GM12891 (cell line): ENCODE results near the gene RBM33.

Experiments used
- PAX5 ChIP-seq: IDR thresholded peaks from 2 replicates; pipeline ENCODE4 v1.6.1; 2011; ENCODE audit warnings: low read length, moderate library complexity, mild to moderate bottlenecking; ENCODE audit not compliant: insufficient read depth, severe bottlenecking
- POLR2A ChIP-seq: IDR thresholded peaks from 2 replicates; pipeline ENCODE4 v1.6.1; 2011; ENCODE audit warnings: low read depth, low read length, control low read depth

DNA sequence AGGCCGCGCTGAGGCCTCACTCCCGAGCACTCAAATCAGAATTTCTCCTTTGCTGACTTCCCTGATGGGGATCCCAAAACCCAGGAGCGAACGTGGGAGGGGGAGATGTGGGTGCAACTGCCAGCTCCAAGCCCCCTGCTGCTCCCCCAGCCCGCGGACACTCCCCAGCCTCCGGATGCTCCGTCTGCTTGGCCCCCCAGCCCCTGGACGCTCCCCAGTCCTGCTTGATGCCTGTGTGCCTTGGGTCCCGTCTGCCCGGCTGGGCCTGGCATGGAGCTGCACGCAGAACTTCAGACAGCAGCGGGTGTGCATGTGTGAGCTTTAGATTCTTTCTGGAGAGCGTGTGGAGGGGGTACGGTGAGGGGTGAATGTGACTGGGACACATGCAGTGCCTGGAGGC, 172.5 kb downstream of the RBM33 start:
- no peak for TF ChIP-seq POLR2A
- no peak for TF ChIP-seq PAX5
